NCI-H2171 treated with DMSO at 0.1 percent for 48 hours (cell line): ENCODE results near the gene PLEKHA6.

Source experiments
- DNase-seq: peaks from one replicate; lab custom pipeline; 2025; lab: John Stamatoyannopoulos, UW

PLEKHA6 gene

GRCh38 chr1:204213668-204214662 is 145.8 kb downstream of the PLEKHA6 start, which contains the start of gene GOLT1A:
Gene GOLT1A (minus strand): TSS chr1:204213988. CDS start chr1:204213906, 82 bp downstream.
- DNase-seq: peak; percentile 74

DNA sequence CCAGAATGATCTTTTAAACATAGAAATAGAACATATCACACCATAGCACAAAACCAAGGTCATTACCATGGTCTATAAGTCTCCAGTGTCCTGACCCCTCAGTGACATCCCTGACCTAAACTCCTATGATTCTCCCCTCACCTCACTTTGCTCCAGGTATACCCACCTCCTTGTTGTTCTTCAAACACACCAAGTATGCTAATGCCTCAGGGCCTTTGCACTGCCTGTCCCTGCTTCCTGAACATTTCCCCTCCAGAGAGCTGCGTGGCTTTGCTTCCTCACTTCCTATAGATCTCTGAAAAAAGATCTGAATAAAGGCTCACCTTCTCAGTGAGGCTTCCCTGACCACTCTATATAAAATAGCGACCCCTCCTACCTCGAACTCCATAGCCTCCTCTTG is 147.0 kb downstream of the PLEKHA6 start:
- no peak for DNase-seq

- DNase-seq: no peak
Observed at GRCh38 chr1:204211046-204211445, 148.7 kb downstream of the PLEKHA6 start.

DNA sequence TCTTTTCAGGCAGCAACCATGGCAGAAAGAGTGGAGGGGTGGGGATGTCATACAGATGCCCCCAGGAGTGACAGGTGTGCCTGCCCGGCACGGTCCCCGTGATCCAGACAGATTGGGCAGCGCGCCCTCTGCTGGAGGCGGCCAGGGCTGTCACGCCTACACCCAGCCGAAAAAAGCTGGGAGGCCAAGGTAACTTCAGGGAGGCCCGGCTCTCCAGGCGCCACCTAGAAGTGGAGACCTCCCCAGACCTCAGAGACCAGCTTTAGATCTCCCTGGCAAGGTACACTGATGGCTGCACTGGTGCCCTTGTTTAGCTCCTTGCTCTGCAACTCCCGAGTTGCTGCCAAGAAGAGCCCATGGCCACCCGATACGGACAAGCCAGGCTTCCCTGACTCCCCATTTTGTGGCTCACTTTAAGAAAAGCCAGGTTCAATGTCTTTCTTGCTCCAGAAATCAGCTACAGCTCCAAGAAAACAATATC is 152.6 kb downstream of the PLEKHA6 start:
- DNase-seq: peak; percentile 56

- DNase-seq: no peak
Observed at GRCh38 chr1:204206121-204206520, 153.6 kb downstream of the PLEKHA6 start.

DNA sequence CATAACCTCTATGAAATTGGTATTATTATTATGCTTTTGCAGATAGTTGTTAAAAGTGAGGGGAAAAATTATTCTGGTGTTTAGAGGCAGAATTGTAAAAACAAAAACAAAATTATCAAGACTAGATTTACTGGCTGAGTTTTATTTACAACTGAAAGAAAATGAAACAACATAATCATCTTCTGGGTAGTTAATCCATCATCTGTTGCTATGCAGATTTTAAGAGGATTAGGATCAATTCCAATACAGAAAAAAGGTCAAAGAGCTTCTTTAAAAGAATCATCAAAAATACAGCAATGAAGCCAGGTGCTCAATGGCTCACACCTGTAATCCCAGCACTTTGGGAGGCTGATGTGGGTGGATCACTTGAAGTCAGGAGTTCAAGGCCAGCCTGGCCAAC is 154.2 kb downstream of the PLEKHA6 start:
- DNase-seq: no peak

- no peak for DNase-seq
Observed at GRCh38 chr1:204204944-204205343, 154.8 kb downstream of the PLEKHA6 start.

GRCh38 chr1:204203206-204203767 is 156.4 kb downstream of the PLEKHA6 start:
- DNase-seq: no peak

GRCh38 chr1:204202481-204202880 is 157.2 kb downstream of the PLEKHA6 start:
- DNase-seq: no peak

DNA sequence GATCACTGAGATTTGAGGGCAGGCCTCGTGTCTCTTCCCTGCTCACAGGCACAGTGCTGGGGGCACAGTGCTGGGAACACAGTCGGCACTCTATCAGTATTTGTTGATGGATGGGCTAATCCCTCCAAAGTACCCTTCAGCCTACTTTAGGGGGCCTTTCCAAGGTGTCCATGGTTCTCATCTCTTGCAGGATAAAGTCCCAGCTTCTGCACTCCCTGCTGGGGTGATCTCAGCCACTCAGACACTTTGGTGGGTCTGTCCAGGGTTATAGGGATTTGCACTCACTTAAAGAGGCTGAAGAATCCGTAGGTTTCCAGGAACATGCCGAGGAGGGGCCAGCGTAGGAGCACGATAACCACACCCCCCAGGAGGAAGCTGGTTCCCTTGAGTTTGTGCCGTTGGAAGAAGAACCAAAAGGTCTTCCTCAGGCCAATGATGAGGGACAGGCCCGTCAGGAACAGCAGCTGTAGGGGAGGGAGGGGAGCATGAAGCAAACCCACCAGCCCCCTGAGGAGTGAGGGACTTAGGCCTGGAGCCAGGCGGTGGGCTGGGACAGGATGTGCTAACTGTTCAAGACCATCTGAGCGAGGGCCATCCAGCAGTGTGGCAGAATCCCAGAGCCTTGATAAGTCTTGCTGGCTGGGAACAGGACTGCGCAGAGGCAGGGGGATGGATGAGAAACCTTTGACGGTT is 158.2 kb downstream of the PLEKHA6 start:
- no peak for DNase-seq

DNA sequence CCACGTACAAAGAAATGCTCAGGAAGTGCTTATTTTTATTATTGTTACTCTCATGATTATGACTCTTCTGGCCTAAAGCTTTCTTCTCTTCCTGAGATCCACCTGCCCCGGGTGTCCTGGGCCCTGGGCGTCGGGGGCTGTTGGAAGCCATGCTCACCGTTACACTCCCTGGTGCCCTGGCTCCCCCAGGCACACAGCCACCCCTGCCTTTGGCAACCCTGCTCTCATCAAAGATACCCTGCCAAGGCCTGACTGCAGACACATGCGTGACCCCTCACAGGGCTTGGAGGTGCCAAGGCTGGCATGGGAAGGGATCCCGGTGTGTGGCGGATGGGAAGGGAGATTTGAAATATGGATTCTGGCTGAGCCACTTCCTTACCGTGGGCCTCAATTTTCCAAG is 160.2 kb downstream of the PLEKHA6 start:
- no peak for DNase-seq

GRCh38 chr1:204198348-204199340 is 161.1 kb downstream of the PLEKHA6 start:
- peak; percentile 74 for DNase-seq

GRCh38 chr1:204197068-204197467 is 162.7 kb downstream of the PLEKHA6 start:
- no peak for DNase-seq

DNA sequence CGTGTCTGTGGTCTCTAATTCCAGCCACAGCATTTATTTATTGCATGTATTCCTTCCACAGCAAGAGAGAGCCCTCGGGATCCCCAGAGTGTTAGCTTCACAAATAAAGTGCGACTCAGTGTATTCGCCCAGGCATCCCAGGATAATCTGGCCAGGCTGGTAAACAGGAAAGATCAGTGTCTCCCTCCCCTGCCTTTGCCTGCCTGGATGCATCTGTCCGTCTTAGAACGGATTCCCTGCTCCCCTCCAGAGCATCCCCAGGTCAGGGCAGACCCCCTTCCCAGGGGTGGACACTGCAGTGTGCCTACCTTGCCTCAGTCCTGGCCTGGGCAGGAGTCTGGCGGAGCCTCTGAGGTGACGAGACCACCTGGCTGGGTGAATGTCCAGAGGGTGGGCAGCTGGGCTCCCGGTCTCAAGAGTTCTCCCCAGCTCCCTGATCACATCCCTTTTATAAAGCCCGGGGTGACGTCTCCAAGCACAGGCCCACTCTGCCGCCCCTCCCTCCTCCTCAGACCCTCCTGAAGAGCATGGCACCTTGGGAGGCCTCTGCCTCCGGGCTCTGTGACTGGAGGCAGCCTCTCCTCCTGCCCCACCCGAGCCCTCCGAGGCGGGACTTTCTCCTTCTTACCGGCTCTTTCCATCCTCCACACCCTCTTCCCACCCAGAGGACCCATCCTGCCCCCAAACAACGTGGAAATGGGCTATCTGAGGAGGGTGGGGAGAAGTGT is 163.5 kb downstream of the PLEKHA6 start, which contains the start of gene KISS1:
Gene KISS1, minus strand, starts transcription at position 424 of the 728 bp plus-strand sequence. CDS start 3,615 bp downstream, outside the sequence.
- DNase-seq: no peak

GRCh38 chr1:204194771-204195170 is 165.0 kb downstream of the PLEKHA6 start:
- no peak for DNase-seq

GRCh38 chr1:204194080-204194479 is 165.6 kb downstream of the PLEKHA6 start:
- no peak for DNase-seq

DNA sequence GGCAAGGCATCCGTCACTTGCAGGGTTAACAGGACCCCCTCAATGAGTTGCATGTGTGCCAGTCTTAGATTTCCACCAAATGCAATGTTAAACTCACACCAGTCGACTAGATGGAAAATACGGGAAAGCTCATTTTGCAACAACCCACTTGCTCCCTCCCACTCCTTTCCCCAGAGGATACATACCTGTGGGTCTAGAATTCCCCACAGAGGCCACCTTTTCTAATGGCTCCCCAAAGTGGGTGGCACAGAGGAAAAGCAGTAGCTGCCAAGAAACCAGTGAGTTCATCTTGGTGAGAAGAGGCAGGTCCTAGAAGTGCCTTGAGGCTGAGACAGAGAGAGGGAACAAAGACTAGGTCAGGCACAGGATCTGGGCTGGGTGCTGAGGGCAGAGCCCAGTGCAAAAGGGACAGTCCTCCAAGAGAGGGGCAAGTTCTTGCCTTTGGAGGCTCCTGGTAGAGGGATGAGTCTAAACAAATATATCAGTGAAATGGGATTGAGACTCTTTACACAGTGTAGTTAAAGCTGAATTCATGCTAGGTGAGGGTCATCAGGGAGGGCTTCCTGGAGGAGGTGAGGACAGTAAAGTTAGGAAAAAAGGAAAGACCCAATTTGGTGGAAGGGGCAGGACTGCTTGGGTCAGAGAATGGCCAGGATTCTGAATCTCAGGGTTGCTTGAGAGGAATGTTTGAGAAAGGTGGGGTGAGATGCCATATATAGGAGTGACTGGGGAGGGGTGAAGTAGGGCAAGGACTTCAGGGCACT is 167.0 kb downstream of the PLEKHA6 start:
- DNase-seq: no peak

DNA sequence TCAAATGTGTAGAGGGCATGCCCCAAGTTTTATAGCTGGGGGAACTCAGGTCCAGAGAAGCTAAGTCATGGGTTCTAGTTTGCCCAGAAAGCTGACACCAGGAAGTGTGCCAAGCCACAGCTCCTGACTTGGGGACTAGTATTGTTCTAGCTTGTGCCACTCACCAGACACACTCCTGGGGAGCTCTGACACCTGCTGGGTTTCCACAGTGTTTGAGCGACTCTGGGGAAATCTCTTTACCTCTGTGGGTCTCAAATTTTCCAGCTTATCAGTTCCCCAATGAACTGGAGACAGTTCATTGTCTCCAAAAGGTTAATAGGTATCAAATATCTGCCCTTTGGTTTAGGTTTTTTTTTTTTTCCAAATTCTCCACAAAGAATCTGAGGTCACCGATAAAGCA is 167.7 kb downstream of the PLEKHA6 start:
- DNase-seq: no peak

GRCh38 chr1:204191456-204191855 is 168.3 kb downstream of the PLEKHA6 start:
- DNase-seq: no peak
